Smooth muscle cell (in vitro differentiated cells): Measurements from ENCODE around the gene H6PD. TPM values are rescaled to one million over a fixed set of nuclear protein-coding genes. Genes with fewer than 3 reads are reported as not detected.

ENCODE experiments used
- DNase-seq: peaks from one replicate; lab custom pipeline; 2025; ENCODE audit not compliant: unreplicated experiment; lab: John Stamatoyannopoulos, UW
- H2AFZ ChIP-seq: fragments of 200-600 bp; sonication (generic); 2 replicates; pipeline ENCODE4 v1.6.0; 2016; ENCODE audit warnings: antibody characterized with exemption, low read depth, mild to moderate bottlenecking
- H3F3A ChIP-seq: fragments of 200-600 bp; sonication (generic); 2 replicates; pipeline ENCODE4 v1.6.0; 2017; ENCODE audit warnings: antibody characterized with exemption, low read depth
- H3K27ac ChIP-seq: fragments of 200-600 bp; sonication (generic); 2 replicates; pipeline ENCODE4 v1.5.1; 2016; ENCODE audit warnings: low read depth, mild to moderate bottlenecking
- H3K27me3 ChIP-seq: fragments of 200-600 bp; sonication (generic); 2 replicates; pipeline ENCODE4 v1.6.1; 2016; ENCODE audit warnings: low read depth, mild to moderate bottlenecking
- H3K36me3 ChIP-seq: fragments of 200-600 bp; sonication (generic); 2 replicates; pipeline ENCODE4 v1.5.1; 2016; ENCODE audit warnings: low read depth
- H3K4me1 ChIP-seq: fragments of 200-600 bp; sonication (generic); 2 replicates; pipeline ENCODE4 v1.5.1; 2016; ENCODE audit warnings: low read depth
- H3K4me2 ChIP-seq: fragments of 200-600 bp; sonication (generic); 2 replicates; pipeline ENCODE4 v1.6.0; 2016; ENCODE audit warnings: mild to moderate bottlenecking
- H3K4me3 ChIP-seq: fragments of 200-600 bp; sonication (generic); 2 replicates; pipeline ENCODE4 v1.5.1; 2016; ENCODE audit warnings: mild to moderate bottlenecking
- H3K79me2 ChIP-seq: fragments of 200-600 bp; sonication (generic); 2 replicates; pipeline ENCODE4 v1.6.0; 2016; ENCODE audit warnings: low read depth, mild to moderate bottlenecking
- H3K9ac ChIP-seq: fragments of 200-600 bp; sonication (generic); 2 replicates; pipeline ENCODE4 v1.6.0; 2016; ENCODE audit warnings: low read depth
- H3K9me3 ChIP-seq: fragments of 200-600 bp; sonication (generic); replicated peaks from 2 replicates; pipeline ENCODE4 v1.5.1; 2016; ENCODE audit warnings: low read depth
- H4K20me1 ChIP-seq: fragments of 200-600 bp; sonication (generic); 2 replicates; pipeline ENCODE4 v1.6.0; 2016; ENCODE audit warnings: low read depth
- WGBS: methylation state at CpG from one replicate; pipeline ENCODE4 v1.1.7; 2016; ENCODE audit warnings: low lambda C conversion rate; 5-methylcytosine and 5-hydroxymethylcytosine counted together
- polyA plus RNA-seq: library from polyadenylated mRNA; unstranded; fragments of >200 nt; fragmentation: Nextera tagmentation; extraction: Ambion mirVana; gene quantifications from 2 replicates; pipeline ENCODE4 v1.2.1, GENCODE V29; 2016
- total RNA-seq: library from RNA; depleted of rRNA; stranded (reverse); fragments of >200 nt; gene quantifications from 2 replicates; pipeline ENCODE4 v1.2.3, GENCODE V29; 2014
- TF ChIP-seq, protein P1 (sequence below): fragments of 200-600 bp; sonication (generic); IDR thresholded peaks from 2 replicates; pipeline ENCODE4 v1.5.1; 2017; ENCODE audit warnings: borderline replicate concordance, mild to moderate bottlenecking, antibody characterized with exemption; ENCODE audit not compliant: insufficient read depth, poor library complexity, severe bottlenecking

The H6PD gene
- total and polyA plus RNA-seq, 2 experiments from 2014 or later: 15.1 to 15.3 TPM

DNA sequence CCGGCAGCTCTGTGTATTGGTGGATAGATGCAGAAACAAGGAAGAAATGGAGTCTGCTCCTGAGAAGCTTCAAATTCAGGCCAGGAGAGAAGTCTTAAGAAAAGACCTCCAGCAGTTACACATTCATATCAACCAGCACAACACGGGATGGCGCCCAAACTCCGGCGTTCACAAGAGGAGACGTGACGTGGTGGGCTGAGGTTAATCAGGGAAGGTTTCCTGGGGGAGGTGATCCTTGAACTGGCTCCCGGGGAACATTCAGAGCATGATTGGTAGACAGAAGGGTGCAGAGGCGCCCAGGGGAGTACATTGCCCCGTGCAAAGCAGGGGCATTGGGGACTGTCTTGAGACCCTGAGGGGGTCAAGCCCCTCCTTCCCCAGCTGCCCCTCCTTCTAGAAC, 30.5 kb downstream of the H6PD start:
- Histone ChIP-seq H3K4me1 (no peaks in the 10 kb centered on the region), H3K36me3 (no peaks in the 10 kb centered on the region), H3K79me2 (peaks cover under 1% of the 10 kb centered on the region), H4K20me1 (peaks cover 15% of the 10 kb centered on the region), H2AFZ (no peak overlapping the region), H3K27me3 (no peaks in the 10 kb centered on the region), H3K4me3 (no peak overlapping the region), H3K4me2 (no peak overlapping the region), H3K9ac (no peak overlapping the region), H3F3A (no peaks in the 10 kb centered on the region), H3K9me3 (no peaks in the 10 kb centered on the region), H3K27ac (no peak overlapping the region)
- TF ChIP-seq, protein P1, sequence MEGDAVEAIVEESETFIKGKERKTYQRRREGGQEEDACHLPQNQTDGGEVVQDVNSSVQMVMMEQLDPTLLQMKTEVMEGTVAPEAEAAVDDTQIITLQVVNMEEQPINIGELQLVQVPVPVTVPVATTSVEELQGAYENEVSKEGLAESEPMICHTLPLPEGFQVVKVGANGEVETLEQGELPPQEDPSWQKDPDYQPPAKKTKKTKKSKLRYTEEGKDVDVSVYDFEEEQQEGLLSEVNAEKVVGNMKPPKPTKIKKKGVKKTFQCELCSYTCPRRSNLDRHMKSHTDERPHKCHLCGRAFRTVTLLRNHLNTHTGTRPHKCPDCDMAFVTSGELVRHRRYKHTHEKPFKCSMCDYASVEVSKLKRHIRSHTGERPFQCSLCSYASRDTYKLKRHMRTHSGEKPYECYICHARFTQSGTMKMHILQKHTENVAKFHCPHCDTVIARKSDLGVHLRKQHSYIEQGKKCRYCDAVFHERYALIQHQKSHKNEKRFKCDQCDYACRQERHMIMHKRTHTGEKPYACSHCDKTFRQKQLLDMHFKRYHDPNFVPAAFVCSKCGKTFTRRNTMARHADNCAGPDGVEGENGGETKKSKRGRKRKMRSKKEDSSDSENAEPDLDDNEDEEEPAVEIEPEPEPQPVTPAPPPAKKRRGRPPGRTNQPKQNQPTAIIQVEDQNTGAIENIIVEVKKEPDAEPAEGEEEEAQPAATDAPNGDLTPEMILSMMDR: no peak
- 96% methylated on average over 10 of the region's 10 CpGs for WGBS
- no peak for DNase-seq

DNA sequence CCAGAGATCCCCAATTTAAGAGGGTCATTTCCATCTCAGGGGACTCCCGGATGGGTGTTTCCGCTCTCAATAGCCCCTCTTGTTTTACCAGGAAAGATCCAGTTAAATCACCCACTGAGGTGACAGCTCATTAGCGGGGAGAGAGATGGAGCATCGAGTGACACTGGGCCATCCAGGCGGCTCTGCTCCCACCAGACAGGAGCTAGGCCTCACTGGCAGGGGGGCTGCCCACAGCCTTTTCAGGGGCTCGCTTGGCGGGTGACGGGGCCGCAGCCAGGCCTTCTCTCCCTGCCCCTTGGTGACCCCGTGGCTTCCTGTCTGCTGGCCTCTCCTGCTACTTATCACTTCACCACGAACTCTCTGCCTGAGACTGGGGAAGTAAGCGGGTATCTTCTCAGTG, 31.4 kb downstream of the H6PD start:
- Histone ChIP-seq H2AFZ (no peak overlapping the region), H3K4me1 (no peaks in the 10 kb centered on the region), H3K27ac (no peak overlapping the region), H3K27me3 (no peaks in the 10 kb centered on the region), H3K36me3 (no peaks in the 10 kb centered on the region), H3K9ac (no peak overlapping the region), H3K79me2 (no peaks in the 10 kb centered on the region), H3K9me3 (no peaks in the 10 kb centered on the region), H3K4me3 (no peak overlapping the region), H4K20me1 (peaks cover 5% of the 10 kb centered on the region), H3K4me2 (no peak overlapping the region), H3F3A (no peaks in the 10 kb centered on the region)
- DNase-seq: no peak
- 76% methylated on average over 12 of the region's 12 CpGs for WGBS
- TF ChIP-seq, protein P1: no peak

DNA sequence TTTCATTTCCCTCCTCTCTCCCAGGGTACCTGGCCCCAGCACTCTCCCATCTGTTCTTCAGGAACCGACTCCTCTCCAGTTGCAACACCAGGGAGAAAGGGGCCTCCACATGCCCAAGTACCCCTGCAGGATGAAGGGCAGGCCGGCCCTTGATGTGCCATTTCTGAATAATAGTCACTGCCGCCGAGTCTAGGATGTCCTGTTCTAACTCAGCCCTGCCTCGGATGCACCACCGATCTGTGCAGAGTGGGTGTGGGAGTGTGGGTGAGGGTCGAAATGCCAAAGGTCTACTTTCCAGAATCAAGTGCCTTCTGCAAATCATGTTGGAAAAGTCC, 32.7 kb downstream of the H6PD start:
- Histone ChIP-seq H3K27me3 (no peaks in the 10 kb centered on the region), H3K4me2 (no peak overlapping the region), H3K4me1 (no peaks in the 10 kb centered on the region), H3K79me2 (no peaks in the 10 kb centered on the region), H3F3A (no peaks in the 10 kb centered on the region), H3K36me3 (no peaks in the 10 kb centered on the region), H4K20me1 (no peaks in the 10 kb centered on the region), H3K27ac (no peak overlapping the region), H3K9me3 (no peaks in the 10 kb centered on the region), H3K4me3 (no peak overlapping the region), H3K9ac (no peak overlapping the region), H2AFZ (no peak overlapping the region)
- TF ChIP-seq, protein P1: no peak
- no peak for DNase-seq
- WGBS: 74% methylated on average over 7 of the region's 7 CpGs

DNA sequence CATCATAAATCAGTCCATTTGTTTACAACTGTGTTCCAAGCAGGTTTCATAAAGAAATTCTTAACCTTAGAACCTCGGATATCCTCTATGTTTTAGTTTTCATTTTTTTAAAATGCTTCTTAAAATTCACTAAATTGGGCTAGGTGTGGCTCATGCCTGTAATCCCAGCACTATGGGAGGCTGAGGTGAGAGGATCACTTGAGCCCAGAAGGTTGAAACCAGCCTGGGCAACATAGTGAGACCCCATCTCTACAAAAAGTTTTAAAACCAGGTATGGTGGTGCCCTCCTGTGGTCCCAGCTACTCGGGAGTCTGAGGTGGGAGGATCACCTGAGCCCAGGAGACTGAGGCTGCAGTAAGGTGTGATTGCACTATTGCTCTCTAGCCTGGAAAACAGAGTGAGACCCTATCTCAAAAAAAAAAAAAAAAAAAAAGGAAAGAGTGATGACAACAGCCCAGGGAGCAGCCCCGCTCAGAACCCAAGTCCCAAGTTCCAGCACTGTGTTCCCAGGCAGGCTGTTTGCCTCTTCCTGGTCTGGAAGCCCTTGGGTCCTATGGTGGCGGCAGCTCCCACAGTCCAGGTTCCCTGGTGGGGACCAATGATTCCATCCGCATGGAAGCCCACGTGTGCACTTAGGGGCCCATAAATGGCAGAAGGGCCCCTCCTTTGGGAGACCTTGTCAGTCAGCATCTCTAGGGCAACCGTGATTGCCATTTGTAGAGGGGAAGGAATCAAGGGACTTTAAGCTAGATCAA, 33.4 kb downstream of the H6PD start:
- 86% methylated on average over 7 of the region's 7 CpGs for WGBS
- H3F3A ChIP-seq: no peaks in the 10 kb centered on the region
- H3K9ac ChIP-seq: no peak overlapping the region
- H3K4me1 ChIP-seq: no peaks in the 10 kb centered on the region
- no peaks in the 10 kb centered on the region for H3K79me2 ChIP-seq
- H2AFZ ChIP-seq: no peak overlapping the region
- no peak for DNase-seq
- H3K27me3 ChIP-seq: no peaks in the 10 kb centered on the region
- H3K9me3 ChIP-seq: no peaks in the 10 kb centered on the region
- TF ChIP-seq, protein P1: no peak
- no peak overlapping the region for H3K4me3 ChIP-seq
- H3K27ac ChIP-seq: no peak overlapping the region
- no peaks in the 10 kb centered on the region for H4K20me1 ChIP-seq
- no peak overlapping the region for H3K4me2 ChIP-seq
- no peaks in the 10 kb centered on the region for H3K36me3 ChIP-seq
